Osteoblast (primary cell): ENCODE results near the gene KRT6C. TPM values are rescaled to one million over a fixed set of nuclear protein-coding genes. Genes with fewer than 3 reads are reported as not detected.

ENCODE experiments used
- DNase-seq: peaks from one replicate; pipeline ENCODE4 v3.0.0; 2011; ENCODE audit warnings: low spot score, mixed read lengths; ENCODE audit not compliant: insufficient read length; ENCODE audit errors: missing footprints
- H2AFZ ChIP-seq: 2 replicates; pipeline ENCODE4 v1.6.0; 2011; ENCODE audit warnings: mild to moderate bottlenecking, low read length
- H3K27ac ChIP-seq: 2 replicates; pipeline ENCODE4 v1.5.1; 2011; ENCODE audit warnings: mild to moderate bottlenecking, low read depth, low read length, moderate library complexity
- H3K27me3 ChIP-seq: 2 replicates; pipeline ENCODE4 v1.6.0; 2012; ENCODE audit warnings: mild to moderate bottlenecking, control low read depth, inconsistent platforms, low read length, moderate library complexity; ENCODE audit not compliant: insufficient read depth
- H3K36me3 ChIP-seq: 2 replicates; pipeline ENCODE4 v1.5.1; 2011; ENCODE audit warnings: mild to moderate bottlenecking, low read length, control low read depth, moderate library complexity; ENCODE audit not compliant: insufficient read depth
- H3K4me1 ChIP-seq: 2 replicates; pipeline ENCODE4 v1.5.1; 2011; ENCODE audit warnings: mild to moderate bottlenecking, low read length, control low read depth, moderate library complexity; ENCODE audit not compliant: insufficient read depth
- H3K4me2 ChIP-seq: 2 replicates; pipeline ENCODE4 v1.6.0; 2011; ENCODE audit warnings: mild to moderate bottlenecking, low read length; ENCODE audit not compliant: insufficient read depth
- H3K4me3 ChIP-seq: fragments of 200-600 bp; sonication (generic); 3 replicates; pipeline ENCODE4 v1.5.1; 2012; ENCODE audit warnings: mild to moderate bottlenecking, low read length, inconsistent platforms; ENCODE audit not compliant: insufficient read depth
- H3K79me2 ChIP-seq: 2 replicates; pipeline ENCODE4 v1.6.0; 2012; ENCODE audit warnings: mild to moderate bottlenecking, low read length, control low read depth, inconsistent platforms; ENCODE audit not compliant: insufficient read depth
- H3K9me3 ChIP-seq: 2 replicates; pipeline ENCODE4 v1.5.1; 2011; ENCODE audit warnings: low read depth, low read length, control low read depth
- H4K20me1 ChIP-seq: 2 replicates; pipeline ENCODE4 v1.6.0; 2012; ENCODE audit warnings: mild to moderate bottlenecking, low read length, control low read depth; ENCODE audit not compliant: insufficient read depth
- CTCF ChIP-seq: IDR thresholded peaks from 2 replicates; pipeline ENCODE4 v1.5.1; 2011; ENCODE audit warnings: mild to moderate bottlenecking, low read depth, low read length, moderate library complexity; ENCODE audit errors: extremely low read depth
- total RNA-seq: library from RNA; depleted of rRNA; stranded (reverse); fragments of >200 nt; gene quantifications from 2 replicates; pipeline ENCODE4 v1.2.3, GENCODE V29; 2012

Gene KRT6C
- total RNA-seq, 1 donor = not detected

GRCh38 chr12:52519826-52520662 lies 46.4 kb upstream of the KRT6C start, which contains the start of gene KRT5:
KRT5 (minus strand) TSS chr12:52520394; CDS start chr12:52520296, 98 bp downstream.
- no peak within 1 kb of the TSS for H3K4me2 ChIP-seq
- H4K20me1 ChIP-seq = no peaks in the 10 kb centered on the region

GRCh38 chr12:52519387-52519703 lies 45.7 kb upstream of the KRT6C start:
- no peak overlapping the region for H2AFZ ChIP-seq
- H4K20me1 ChIP-seq = no peaks in the 10 kb centered on the region
- no peak for DNase-seq
- H3K9me3 ChIP-seq = no peaks in the 10 kb centered on the region
- peaks cover 40% of the 10 kb centered on the region for H3K27me3 ChIP-seq
- H3K4me1 ChIP-seq = peaks cover 5% of the 10 kb centered on the region
- H3K4me3 ChIP-seq = no peak overlapping the region
- H3K79me2 ChIP-seq = no peaks in the 10 kb centered on the region
- H3K36me3 ChIP-seq = no peaks in the 10 kb centered on the region
- TF ChIP-seq CTCF = no peak
- no peak overlapping the region for H3K27ac ChIP-seq
- H3K4me2 ChIP-seq = no peak overlapping the region

More at GRCh38 chr12:52519826-52520662, 46.4 kb upstream of the KRT6C start, which contains the start of gene KRT5:
- Histone ChIP-seq H2AFZ (no peak within 1 kb of the TSS), H3K36me3 (no peaks in the 10 kb centered on the region), H3K79me2 (no peaks in the 10 kb centered on the region), H3K9me3 (no peaks in the 10 kb centered on the region), H3K4me3 (no peak within 1 kb of the TSS), H3K4me1 (peaks cover 5% of the 10 kb centered on the region), H3K27me3 (peaks cover 35% of the 10 kb centered on the region), H3K27ac (no peak within 1 kb of the TSS)
- TF ChIP-seq CTCF = no peak
- DNase-seq = no peak

- H3K4me1 ChIP-seq = peaks cover 5% of the 10 kb centered on the region
- H3K79me2 ChIP-seq = no peaks in the 10 kb centered on the region
- no peak overlapping the region for H3K4me2 ChIP-seq
- no peak for TF ChIP-seq CTCF
- H3K4me3 ChIP-seq = no peak overlapping the region
- H3K9me3 ChIP-seq = no peaks in the 10 kb centered on the region
- no peak for DNase-seq
- peaks cover 42% of the 10 kb centered on the region for H3K27me3 ChIP-seq
- no peaks in the 10 kb centered on the region for H3K36me3 ChIP-seq
- H2AFZ ChIP-seq = no peak overlapping the region
- no peaks in the 10 kb centered on the region for H4K20me1 ChIP-seq
- H3K27ac ChIP-seq = no peak overlapping the region
Observed at GRCh38 chr12:52518574-52519386, 45.2 kb upstream of the KRT6C start.

GRCh38 chr12:52517888-52518287 lies 44.3 kb upstream of the KRT6C start:
- H2AFZ ChIP-seq = no peak overlapping the region
- no peaks in the 10 kb centered on the region for H3K9me3 ChIP-seq
- DNase-seq = no peak
- no peaks in the 10 kb centered on the region for H3K79me2 ChIP-seq
- peaks cover 43% of the 10 kb centered on the region for H3K27me3 ChIP-seq
- no peak overlapping the region for H3K4me2 ChIP-seq
- H3K4me3 ChIP-seq = no peak overlapping the region
- H4K20me1 ChIP-seq = no peaks in the 10 kb centered on the region
- H3K27ac ChIP-seq = no peak overlapping the region
- no peak for TF ChIP-seq CTCF
- H3K36me3 ChIP-seq = no peaks in the 10 kb centered on the region
- peaks cover 5% of the 10 kb centered on the region for H3K4me1 ChIP-seq
